Stimulated activated CD8-positive, alpha-beta memory T cell treated with anti-CD3 and anti-CD28 coated beads, Interleukin-12 subunit alpha, Interleukin-12 subunit beta, amount 100 ng/mL, for 4 hours (primary cell): ENCODE results near the gene CGB2.
"Not testable (repeated sequence)": the region's sequence is repeated elsewhere in the genome, so short reads cannot be mapped to it uniquely, and the experiment has no call there.

Experiments used
- DNase-seq: peaks from one replicate; pipeline ENCODE4 v3.0.0-alpha.2; 2020; ENCODE audit warnings: low read depth

Gene CGB2

GRCh38 chr19:49031642-49032301 is at the start of gene CGB2:
Gene CGB2 (plus strand): TSS chr19:49031890. CDS start chr19:49032096, 206 bp downstream.
- DNase-seq, result not testable (repeated sequence)

- no peak for DNase-seq
Measured at GRCh38 chr19:48982280-48982679, 49.4 kb upstream of the CGB2 start.

GRCh38 chr19:48985711-48986110 is 46.0 kb upstream of the CGB2 start:
- no peak for DNase-seq

- no peak for DNase-seq
Measured at GRCh38 chr19:48986211-48986610, 45.5 kb upstream of the CGB2 start.

GRCh38 chr19:48987323-48987722 is 44.4 kb upstream of the CGB2 start:
- no peak for DNase-seq

- no peak for DNase-seq
Measured at GRCh38 chr19:48988286-48988685, 43.4 kb upstream of the CGB2 start.

GRCh38 chr19:48988860-48989259 is 42.8 kb upstream of the CGB2 start:
- no peak for DNase-seq

GRCh38 chr19:48989701-48990291 is 41.9 kb upstream of the CGB2 start:
- DNase-seq, result no peak

- no peak for DNase-seq
Measured at GRCh38 chr19:48990400-48990799, 41.3 kb upstream of the CGB2 start.

- DNase-seq, result no peak
Measured at GRCh38 chr19:48991011-48991609, 40.6 kb upstream of the CGB2 start.

- DNase-seq, result no peak
Measured at GRCh38 chr19:48991873-48992580, 39.7 kb upstream of the CGB2 start.

- DNase-seq, result no peak
Measured at GRCh38 chr19:48992581-48993174, 39.0 kb upstream of the CGB2 start.

- peak; percentile 99 for DNase-seq
Measured at GRCh38 chr19:48993175-48994034, 38.3 kb upstream of the CGB2 start, which contains the start of the genes GYS1 and RUVBL2. Gene GYS1 (minus strand): TSS chr19:48993309. CDS start chr19:48993112, 197 bp downstream. Gene RUVBL2 (plus strand): TSS chr19:48993887. CDS start chr19:48993912, 25 bp downstream.

GRCh38 chr19:48994035-48994386 is 37.7 kb upstream of the CGB2 start:
- DNase-seq, result no peak

- DNase-seq, result no peak
Measured at GRCh38 chr19:48997972-48998371, 33.7 kb upstream of the CGB2 start.

- DNase-seq, result peak; percentile 45
Measured at GRCh38 chr19:48999481-49000325, 32.0 kb upstream of the CGB2 start.

GRCh38 chr19:49004133-49004532 is 27.6 kb upstream of the CGB2 start:
- DNase-seq, result no peak

- DNase-seq, result no peak
Measured at GRCh38 chr19:49004964-49005614, 26.6 kb upstream of the CGB2 start.

- no peak for DNase-seq
Measured at GRCh38 chr19:49006905-49007304, 24.8 kb upstream of the CGB2 start.

- no peak for DNase-seq
Measured at GRCh38 chr19:49009828-49010227, 21.9 kb upstream of the CGB2 start.
